ENCODE data around the gene CATSPERB. TPM values are rescaled to one million over a fixed set of nuclear protein-coding genes. Genes with fewer than 3 reads are reported as not detected.

The CATSPERB gene
- total RNA-seq, 1 donor from 2014 or later: 3.0 TPM

GRCh38 chr14:91731018-91731417 is 868 bp downstream of the CATSPERB start:
- no peak for DNase-seq
- Histone ChIP-seq H3K27ac (no peak overlapping the region), H3K4me3 (no peak overlapping the region), H3K36me3 (no peaks in the 10 kb centered on the region), H3K9me3 (no peaks in the 10 kb centered on the region), H3K4me1 (no peaks in the 10 kb centered on the region), H3K27me3 (no peaks in the 10 kb centered on the region)
- no peak for ATAC-seq
- intact Hi-C loops (cut with DNase I): no loop called here
- TF ChIP-seq CTCF (IDR thresholded peaks at IDR 0.05): no peak

- no peak for TF ChIP-seq CTCF (IDR thresholded peaks at IDR 0.05)
- Histone ChIP-seq H3K27me3 (no peaks in the 10 kb centered on the region), H3K27ac (no peak overlapping the region), H3K9me3 (no peaks in the 10 kb centered on the region), H3K4me3 (no peak overlapping the region), H3K4me1 (no peaks in the 10 kb centered on the region), H3K36me3 (no peaks in the 10 kb centered on the region)
- DNase-seq (no peak), ATAC-seq (no peak)
- intact Hi-C loops (cut with DNase I): no loop called here
Measured at GRCh38 chr14:91729756-91730155, 2.1 kb downstream of the CATSPERB start.

- TF ChIP-seq CTCF (IDR thresholded peaks at IDR 0.05): no peak
- Histone ChIP-seq H3K9me3 (no peaks in the 10 kb centered on the region), H3K36me3 (no peaks in the 10 kb centered on the region), H3K27ac (no peak overlapping the region), H3K27me3 (no peaks in the 10 kb centered on the region), H3K4me3 (no peak overlapping the region), H3K4me1 (no peaks in the 10 kb centered on the region)
- no peak for ATAC-seq
- DNase-seq: no peak
- intact Hi-C loops (cut with DNase I): no loop called here
Measured at GRCh38 chr14:91728616-91729183, 3.2 kb downstream of the CATSPERB start.

GRCh38 chr14:91727121-91727520 is 4.8 kb downstream of the CATSPERB start:
- intact Hi-C loops (cut with DNase I): no loop called here
- TF ChIP-seq CTCF (IDR thresholded peaks at IDR 0.05): no peak

GRCh38 chr14:91723501-91723900 is 8.4 kb downstream of the CATSPERB start:
- Histone ChIP-seq H3K27ac (no peak overlapping the region), H3K9me3 (no peaks in the 10 kb centered on the region), H3K4me1 (no peaks in the 10 kb centered on the region), H3K4me3 (no peak overlapping the region), H3K36me3 (no peaks in the 10 kb centered on the region), H3K27me3 (no peaks in the 10 kb centered on the region)
- TF ChIP-seq CTCF (IDR thresholded peaks at IDR 0.05): no peak
- ATAC-seq: no peak
- intact Hi-C loops (cut with DNase I): no loop called here
- DNase-seq: no peak

More at GRCh38 chr14:91727121-91727520, 4.8 kb downstream of the CATSPERB start:
- no peaks in the 10 kb centered on the region for H3K27me3 ChIP-seq
- DNase-seq: no peak
- no peaks in the 10 kb centered on the region for H3K4me1 ChIP-seq
- H3K9me3 ChIP-seq: no peaks in the 10 kb centered on the region
- no peak for ATAC-seq
- H3K4me3 ChIP-seq: no peak overlapping the region
- H3K27ac ChIP-seq: no peak overlapping the region
- no peaks in the 10 kb centered on the region for H3K36me3 ChIP-seq

GRCh38 chr14:91722386-91722785 is 9.5 kb downstream of the CATSPERB start:
- ATAC-seq (no peak), DNase-seq (no peak)
- Histone ChIP-seq H3K27me3 (no peaks in the 10 kb centered on the region), H3K27ac (no peak overlapping the region), H3K4me1 (no peaks in the 10 kb centered on the region), H3K36me3 (no peaks in the 10 kb centered on the region), H3K9me3 (no peaks in the 10 kb centered on the region), H3K4me3 (no peak overlapping the region)
- TF ChIP-seq CTCF (IDR thresholded peaks at IDR 0.05): no peak
- intact Hi-C loops (cut with DNase I): no loop called here

Data from upper lobe of right lung (tissue), 1 donor.